Epithelial cell of esophagus (primary cell): ENCODE results near the gene NEUROD2.

Experiments
- DNase-seq: peaks from one replicate; pipeline ENCODE4 v3.0.0; 2010; ENCODE audit warnings: low read depth
- H3K4me3 ChIP-seq: 2 replicates; pipeline ENCODE4 v1.5.1; 2011; ENCODE audit warnings: mild to moderate bottlenecking, low read length, control low read depth
- CTCF ChIP-seq: IDR thresholded peaks from 2 replicates; pipeline ENCODE4 v1.5.1; 2011; ENCODE audit warnings: low read depth, mild to moderate bottlenecking, low read length, control low read depth, inconsistent platforms; ENCODE audit not compliant: insufficient read depth; ENCODE audit errors: missing control alignments

Gene NEUROD2

GRCh38 chr17:39598047-39598481 lies 9.7 kb downstream of the NEUROD2 start:
- no peak for DNase-seq
- H3K4me3 ChIP-seq: no peak overlapping the region
- TF ChIP-seq CTCF: no peak

GRCh38 chr17:39597372-39598046 lies 10.2 kb downstream of the NEUROD2 start:
- H3K4me3 ChIP-seq: no peak overlapping the region
- DNase-seq: no peak
- TF ChIP-seq CTCF: no peak

- no peak overlapping the region for H3K4me3 ChIP-seq
- TF ChIP-seq CTCF: no peak
- DNase-seq: no peak
These were observed 11.0 kb downstream of the NEUROD2 start for GRCh38 chr17:39596543-39597267.

- no peak for DNase-seq
- TF ChIP-seq CTCF: no peak
- H3K4me3 ChIP-seq: no peak overlapping the region
These were observed 11.7 kb downstream of the NEUROD2 start for GRCh38 chr17:39595928-39596510.

GRCh38 chr17:39595294-39595693 lies 12.4 kb downstream of the NEUROD2 start:
- H3K4me3 ChIP-seq: no peak overlapping the region
- TF ChIP-seq CTCF: no peak
- no peak for DNase-seq

GRCh38 chr17:39593371-39593770 lies 14.3 kb downstream of the NEUROD2 start:
- DNase-seq: no peak
- TF ChIP-seq CTCF: no peak
- no peak overlapping the region for H3K4me3 ChIP-seq
